Cardiac muscle cell (in vitro differentiated cells and primary cell): ENCODE measurements around the gene CEL. TPM values are rescaled to one million over a fixed set of nuclear protein-coding genes. Genes with fewer than 3 reads are reported as not detected.
A peak's percentile ranks its signal among the peaks of the same experiment; 100 is the strongest.
"Not testable (repeated sequence)": the region's sequence is repeated elsewhere in the genome, so short reads cannot be mapped to it uniquely, and the experiment has no call there.

Experiments
- DNase-seq, 2 donors: peaks; one replicate each; pipeline versions ENCODE4 v3.0.0 to v3.0.0-alpha.2; 2010 to 2017; ENCODE audit warnings: low read depth in 1 of 2, low spot score in 1 of 2
- H3K27ac ChIP-seq: fragments of 200-600 bp; sonication (generic); 2 replicates; pipeline ENCODE4 v1.5.1; 2016
- H3K27me3 ChIP-seq: fragments of 200-600 bp; sonication (generic); 2 replicates; pipeline ENCODE4 v1.6.0; 2016; ENCODE audit warnings: control low read depth
- H3K36me3 ChIP-seq: fragments of 200-600 bp; sonication (generic); 2 replicates; pipeline ENCODE4 v1.5.1; 2016; ENCODE audit warnings: control low read depth
- H3K4me1 ChIP-seq: fragments of 200-600 bp; sonication (generic); 2 replicates; pipeline ENCODE4 v1.8.1; 2017; ENCODE audit warnings: low read depth, mild to moderate bottlenecking, mixed run types
- H3K4me3 ChIP-seq: fragments of 200-600 bp; sonication (generic); 2 replicates; pipeline ENCODE4 v1.5.1; 2016; ENCODE audit warnings: mild to moderate bottlenecking
- H3K9me3 ChIP-seq: fragments of 200-600 bp; sonication (generic); 2 replicates; pipeline ENCODE4 v1.5.1; 2017; ENCODE audit warnings: low read depth, mild to moderate bottlenecking, control low read depth
- polyA plus RNA-seq: library from polyadenylated mRNA; unstranded; fragments of >200 nt; fragmentation: Nextera tagmentation; extraction: Ambion mirVana; gene quantifications from 2 replicates; pipeline ENCODE4 v1.2.1, GENCODE V29; 2016
- total RNA-seq: library from RNA; depleted of rRNA; stranded (reverse); fragments of >200 nt; gene quantifications from 2 replicates; pipeline ENCODE4 v1.2.3, GENCODE V29; 2016
- TF ChIP-seq, protein P1 (sequence below): IDR thresholded peaks from 2 replicates; pipeline ENCODE4 v1.5.1; 2012; ENCODE audit warnings: low read depth, mild to moderate bottlenecking, low read length

The CEL gene
- 1.1 and 1.6 TPM in 2 replicates for total RNA-seq
- polyA plus RNA-seq: 0.73 and 1.3 TPM in 2 replicates

DNA sequence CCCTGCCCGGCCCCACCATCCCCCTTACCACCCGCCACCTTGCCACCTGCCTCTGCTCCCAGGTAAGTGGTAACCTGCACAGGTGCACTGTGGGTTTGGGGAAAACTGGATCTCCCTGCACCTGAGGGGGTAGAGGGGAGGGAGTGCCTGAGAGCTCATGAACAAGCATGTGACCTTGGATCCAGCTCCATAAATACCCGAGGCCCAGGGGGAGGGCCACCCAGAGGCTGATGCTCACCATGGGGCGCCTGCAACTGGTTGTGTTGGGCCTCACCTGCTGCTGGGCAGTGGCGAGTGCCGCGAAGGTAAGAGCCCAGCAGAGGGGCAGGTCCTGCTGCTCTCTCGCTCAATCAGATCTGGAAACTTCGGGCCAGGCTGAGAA is at the start of gene CEL:
CEL (plus strand) TSS at position 218 of the 382 bp plus-strand sequence; CDS start at position 240, 22 bp downstream.
- DNase-seq, H3K9me3 ChIP-seq, H3K4me3 ChIP-seq, H3K36me3 ChIP-seq, H3K27me3 ChIP-seq: not testable (repeated sequence)
- H3K27ac ChIP-seq: peak within 1 kb of the TSS; percentile 74
- H3K4me1 ChIP-seq: peaks cover 18% of the 10 kb centered on the region

DNA sequence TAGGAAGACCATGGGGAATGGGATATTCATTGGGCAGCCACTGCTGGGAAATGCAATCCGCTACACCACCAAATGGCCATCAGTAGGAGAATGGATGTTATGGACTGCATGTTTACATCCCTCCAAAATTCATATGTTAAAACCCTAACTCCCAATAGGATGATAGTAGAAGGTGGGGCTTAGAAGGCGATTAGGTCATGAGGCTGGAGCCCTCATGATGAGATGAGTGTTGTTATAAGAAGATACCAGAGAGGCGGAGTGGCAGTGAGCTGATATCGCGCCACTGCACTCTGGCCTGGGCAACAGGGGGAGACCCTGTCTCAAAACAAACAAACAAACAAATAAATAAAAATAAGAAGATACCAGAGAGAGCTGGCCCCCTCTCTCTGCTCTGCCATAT is 47.1 kb upstream of the CEL start:
- no peaks in the 10 kb centered on the region for H3K9me3 ChIP-seq
- no peaks in the 10 kb centered on the region for H3K36me3 ChIP-seq
- no peaks in the 10 kb centered on the region for H3K4me1 ChIP-seq
- no peak overlapping the region for H3K4me3 ChIP-seq
- no peak for DNase-seq
- TF ChIP-seq, protein P1, sequence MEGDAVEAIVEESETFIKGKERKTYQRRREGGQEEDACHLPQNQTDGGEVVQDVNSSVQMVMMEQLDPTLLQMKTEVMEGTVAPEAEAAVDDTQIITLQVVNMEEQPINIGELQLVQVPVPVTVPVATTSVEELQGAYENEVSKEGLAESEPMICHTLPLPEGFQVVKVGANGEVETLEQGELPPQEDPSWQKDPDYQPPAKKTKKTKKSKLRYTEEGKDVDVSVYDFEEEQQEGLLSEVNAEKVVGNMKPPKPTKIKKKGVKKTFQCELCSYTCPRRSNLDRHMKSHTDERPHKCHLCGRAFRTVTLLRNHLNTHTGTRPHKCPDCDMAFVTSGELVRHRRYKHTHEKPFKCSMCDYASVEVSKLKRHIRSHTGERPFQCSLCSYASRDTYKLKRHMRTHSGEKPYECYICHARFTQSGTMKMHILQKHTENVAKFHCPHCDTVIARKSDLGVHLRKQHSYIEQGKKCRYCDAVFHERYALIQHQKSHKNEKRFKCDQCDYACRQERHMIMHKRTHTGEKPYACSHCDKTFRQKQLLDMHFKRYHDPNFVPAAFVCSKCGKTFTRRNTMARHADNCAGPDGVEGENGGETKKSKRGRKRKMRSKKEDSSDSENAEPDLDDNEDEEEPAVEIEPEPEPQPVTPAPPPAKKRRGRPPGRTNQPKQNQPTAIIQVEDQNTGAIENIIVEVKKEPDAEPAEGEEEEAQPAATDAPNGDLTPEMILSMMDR: no peak
- H3K27ac ChIP-seq: no peak overlapping the region
- no peaks in the 10 kb centered on the region for H3K27me3 ChIP-seq

DNA sequence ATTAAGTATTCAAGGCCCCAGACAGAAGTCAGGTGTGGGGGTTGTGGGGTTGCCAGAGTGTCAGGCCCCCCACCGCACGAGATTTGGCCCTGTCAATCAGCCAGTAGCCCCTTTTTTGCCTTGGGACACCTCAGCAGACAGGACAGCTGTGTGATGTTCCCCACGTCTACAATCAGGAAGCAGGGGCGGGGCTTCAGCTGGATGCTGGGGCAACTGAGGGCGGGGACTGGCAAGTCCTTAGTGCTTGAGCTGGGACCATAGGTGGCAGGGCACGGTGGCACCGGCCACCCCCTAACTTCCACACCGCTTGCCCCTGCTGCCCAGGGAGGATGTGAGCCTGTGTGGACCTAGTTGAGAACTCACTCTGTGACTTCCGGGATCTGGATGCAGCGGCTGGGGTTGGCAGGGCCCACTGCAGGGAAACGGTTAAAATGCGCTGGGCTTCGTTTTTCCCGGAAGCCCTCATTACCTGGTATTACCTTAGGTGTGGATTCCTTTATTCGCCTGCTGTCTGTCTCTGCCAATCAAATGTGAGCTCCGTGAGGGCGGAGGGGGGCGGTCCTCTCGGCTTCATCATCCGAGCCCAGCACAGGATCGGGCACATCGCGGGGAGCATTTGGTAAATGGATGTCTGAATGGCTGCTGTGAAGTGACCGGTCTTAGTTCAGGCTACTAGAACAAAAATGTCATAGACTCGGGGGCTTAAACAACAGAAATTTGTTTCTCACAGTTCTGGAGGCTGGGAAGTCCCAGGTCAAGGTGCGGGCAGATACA is 38.5 kb upstream of the CEL start:
- H3K27me3 ChIP-seq: no peaks in the 10 kb centered on the region
- peak in 1 of 2 donors; percentile 5 for DNase-seq
- H3K9me3 ChIP-seq: no peaks in the 10 kb centered on the region
- TF ChIP-seq, protein P1: no peak
- H3K4me1 ChIP-seq: no peaks in the 10 kb centered on the region
- H3K27ac ChIP-seq: no peak overlapping the region
- no peak overlapping the region for H3K4me3 ChIP-seq
- H3K36me3 ChIP-seq: no peaks in the 10 kb centered on the region

DNA sequence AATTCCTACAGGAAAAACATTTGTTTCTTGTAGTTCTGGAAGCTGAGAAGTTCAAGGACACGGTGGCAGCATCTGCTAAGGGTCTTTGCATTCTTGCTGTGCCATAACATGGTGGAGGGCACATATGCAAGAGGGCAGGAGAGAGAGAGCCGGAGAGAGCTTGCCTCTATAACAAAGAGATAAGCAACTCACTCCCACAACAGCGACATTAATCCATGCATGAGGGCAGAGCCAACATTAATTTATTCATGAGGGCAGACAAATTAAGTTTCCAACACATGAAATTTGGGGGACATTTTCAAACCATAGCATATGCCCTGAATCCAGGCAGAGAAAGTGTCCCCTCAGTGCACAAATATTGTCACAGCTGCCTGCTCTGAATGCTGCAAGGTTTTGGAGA is 35.4 kb upstream of the CEL start:
- no peaks in the 10 kb centered on the region for H3K36me3 ChIP-seq
- H3K4me3 ChIP-seq: no peak overlapping the region
- peaks cover under 1% of the 10 kb centered on the region for H3K4me1 ChIP-seq
- TF ChIP-seq, protein P1: no peak
- DNase-seq: no peak
- no peaks in the 10 kb centered on the region for H3K27me3 ChIP-seq
- no peak overlapping the region for H3K27ac ChIP-seq
- no peaks in the 10 kb centered on the region for H3K9me3 ChIP-seq

DNA sequence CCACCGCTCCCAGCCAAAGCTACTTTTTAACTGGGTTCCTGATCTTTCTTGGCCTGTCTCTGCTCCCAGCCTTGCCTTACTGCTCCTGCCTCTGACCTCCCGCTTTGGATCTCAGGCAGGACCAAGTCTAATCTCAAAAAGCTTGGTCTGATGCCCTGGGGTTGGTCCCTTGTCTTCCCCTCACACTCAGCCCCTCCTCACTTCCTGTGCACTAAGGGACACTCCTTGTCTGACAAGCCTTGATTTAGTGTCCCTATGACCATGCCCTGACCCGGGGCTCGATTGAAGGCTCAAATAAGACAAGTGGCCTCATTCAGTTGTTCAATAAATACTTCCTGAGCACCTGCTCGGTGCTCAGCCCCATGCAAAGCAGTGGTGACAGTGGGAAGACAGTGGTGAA is 34.6 kb upstream of the CEL start:
- Histone ChIP-seq H3K9me3 (no peaks in the 10 kb centered on the region), H3K4me1 (peaks cover 7% of the 10 kb centered on the region), H3K4me3 (no peak overlapping the region), H3K27me3 (no peaks in the 10 kb centered on the region), H3K36me3 (no peaks in the 10 kb centered on the region), H3K27ac (no peak overlapping the region)
- no peak for DNase-seq
- TF ChIP-seq, protein P1: no peak

DNA sequence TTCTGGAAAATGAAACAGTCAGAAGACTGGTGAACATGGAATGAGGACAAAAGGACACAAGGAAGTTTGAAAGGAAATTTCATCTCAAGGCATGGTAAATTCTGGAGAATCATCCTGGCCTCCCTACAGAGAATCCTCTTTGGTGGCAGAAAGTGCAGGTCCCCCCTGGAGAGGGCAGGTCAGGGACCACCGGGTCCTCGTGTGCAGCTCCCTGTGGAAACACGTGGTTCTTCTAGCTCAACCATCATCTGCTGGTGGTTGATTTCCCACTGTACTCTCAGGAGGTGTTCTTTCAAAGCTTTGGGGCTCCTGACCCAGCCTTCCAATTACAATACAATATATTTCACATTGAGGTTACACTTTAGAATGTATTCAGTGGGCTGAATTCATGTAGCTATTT is 33.6 kb upstream of the CEL start:
- DNase-seq: no peak
- Histone ChIP-seq H3K27ac (no peak overlapping the region), H3K9me3 (no peaks in the 10 kb centered on the region), H3K36me3 (no peaks in the 10 kb centered on the region), H3K4me1 (peaks cover 7% of the 10 kb centered on the region), H3K27me3 (no peaks in the 10 kb centered on the region), H3K4me3 (no peak overlapping the region)
- TF ChIP-seq, protein P1: no peak
